ENCODE results near the gene VPS26B. TPM values are rescaled to one million over a fixed set of nuclear protein-coding genes. Genes with fewer than 3 reads are reported as not detected.

The VPS26B gene
- total and polyA plus RNA-seq, 2 donors (not counting 3 experiments of a cell fraction or from before 2014, with no cell fraction given) = 40.2 to 53.1 TPM

- intact Hi-C loops (cut with micrococcal nuclease) = no loop called here
- Histone ChIP-seq H3K36me3 (ENCODE audit: control insufficient read depth in 2 of 2, extremely low read depth in 1 of 2, insufficient read depth in 2 of 2, low read length in 2 of 2) (no peaks in the 10 kb centered on the region), H3K4me3 (replicated peaks in 1 of 3; ENCODE audit: insufficient read depth in 1 of 3, low read depth in 1 of 3, low read length in 3 of 3) (no peak overlapping the region), H4K20me1 (replicated peaks; ENCODE audit: control insufficient read depth, extremely low read depth, insufficient read depth, low read length) (no peaks in the 10 kb centered on the region), H3K79me2 (ENCODE audit: control insufficient read depth, insufficient read depth, low read length) (no peaks in the 10 kb centered on the region), H3K27me3 (ENCODE audit: control insufficient read depth in 2 of 2, insufficient read depth in 2 of 2, low read length in 2 of 2) (no peaks in the 10 kb centered on the region), H2AFZ (ENCODE audit: low read depth, low read length) (no peak overlapping the region), H3K27ac (ENCODE audit: insufficient read depth, low read depth, low read length) (no peak overlapping the region), H3K9me1 (replicated peaks; ENCODE audit: control insufficient read depth, extremely low read depth, insufficient read depth, low read length) (no peaks in the 10 kb centered on the region), H3K9ac (replicated peaks; ENCODE audit: extremely low read depth, insufficient read depth, low read length) (no peak overlapping the region), H3K4me1 (ENCODE audit: control insufficient read depth, extremely low read depth, insufficient read depth, low read length) (no peaks in the 10 kb centered on the region), H3K9me3 (replicated peaks; ENCODE audit: control insufficient read depth, insufficient read depth, low read length) (no peaks in the 10 kb centered on the region), H3K4me2 (ENCODE audit: insufficient read depth, low read length) (no peak overlapping the region)
- BruUV-seq (replicated peaks) = no TSS peak
- ChIA-PET POLR2A (no interaction called here), CTCF (no interaction called here)
- no peak for DNase-seq (ENCODE audit: low read depth, low spot score)
- TF ChIP-seq CTCF (IDR thresholded peaks at IDR 0.05; ENCODE audit: extremely low read depth in 1 of 2, insufficient read depth in 1 of 2, low read depth in 1 of 2, low read length in 2 of 2) (no peak), POLR2A (IDR thresholded peaks at IDR 0.05; ENCODE audit: low read depth, low read length) (no peak), JUN (IDR thresholded peaks at IDR 0.05; ENCODE audit: borderline replicate concordance, insufficient read depth, insufficient read length, low read depth) (no peak), MYC (IDR thresholded peaks at IDR 0.05; ENCODE audit: low read depth, low read length) (no peak), FOS (IDR thresholded peaks at IDR 0.05; ENCODE audit: borderline replicate concordance, insufficient read depth, low read length) (no peak), EZH2 (IDR thresholded peaks at IDR 0.05; ENCODE audit: borderline replicate concordance, low read depth, low read length, severe bottlenecking) (no peak), POLR2AphosphoS5 (IDR thresholded peaks at IDR 0.05; ENCODE audit: insufficient read depth, low read depth, low read length) (no peak), MAX (IDR thresholded peaks at IDR 0.05; ENCODE audit: insufficient read depth, insufficient read length) (no peak), GATA2 (IDR thresholded peaks at IDR 0.05; ENCODE audit: insufficient read depth, insufficient read length, low read depth, low read length) (no peak)
- dilution Hi-C loops (cut with MboI; ENCODE audit: extremely low pct_ligation_motif_present, low sequenced_read_pairs) = no loop called here
- FAIRE-seq = no peak
Observed at GRCh38 chr11:134289167-134289566, 64.7 kb downstream of the VPS26B start.
